Measurements from ENCODE around the gene MX2. TPM values are rescaled to one million over a fixed set of nuclear protein-coding genes. Genes with fewer than 3 reads are reported as not detected.

MX2 gene
- total and polyA plus RNA-seq, 10 of the 15 experiments (the other 5 are each of a cell fraction or from before 2014, with no cell fraction given), result 10.5 to 167 (median 46.1) TPM

- Histone ChIP-seq H3K27me3 (replicated peaks in 1 of 2; ENCODE audit: control insufficient read depth in 2 of 2, insufficient read depth in 2 of 2, low read length in 1 of 2) (no peaks in the 10 kb centered on the region), H3K79me2 (ENCODE audit: control insufficient read depth, insufficient read depth, low read length) (no peaks in the 10 kb centered on the region), H3K4me3 (no peak overlapping the region), H2AFZ (ENCODE audit: control insufficient read depth, low read depth, low read length) (no peak overlapping the region), H3K4me2 (ENCODE audit: control insufficient read depth, insufficient read depth) (no peak overlapping the region), H3K36me3 (ENCODE audit: control insufficient read depth in 2 of 2, insufficient read depth in 2 of 2, low read length in 1 of 2) (peaks cover 7 to 33% of the 10 kb centered on the region in 2 experiments; a peak in 3 of 4 replicates), H3K27ac (ENCODE audit: control insufficient read depth, insufficient read depth) (no peak overlapping the region), H3K9ac (ENCODE audit: control insufficient read depth, insufficient read depth, low read length) (no peak overlapping the region), H4K20me1 (ENCODE audit: control insufficient read depth, insufficient read depth) (no peaks in the 10 kb centered on the region), H3K9me3 (replicated peaks; ENCODE audit: control insufficient read depth, insufficient read depth, low read length) (no peaks in the 10 kb centered on the region), H3K4me1 (ENCODE audit: control insufficient read depth, insufficient read depth, low read length) (no peaks in the 10 kb centered on the region; the same call in 1 of the 2 replicates)
- ATAC-seq, result no peak
- no peak for DNase-seq (ENCODE audit: low read depth, low spot score)
- no peak for FAIRE-seq
- RAD21 ChIA-PET (ENCODE audit: unreplicated experiment), result no interaction called here
- intact Hi-C loops (cut with micrococcal nuclease; ENCODE audit: unreplicated experiment) (no loop called here), in situ Hi-C loops (cut with MboI) (no loop called here)
- POLR2A ChIA-PET, result no interaction called here
- SMC1A ChIA-PET (ENCODE audit: uncharacterized antibody, unreplicated experiment), result interaction anchor here (1.7 kb wide), 1 partner anchor 26 kb away, joined by 6 read pairs; no protein-coding TSS in a partner anchor
- CTCF ChIA-PET, result no interaction called here
- TF ChIP-seq PKNOX1 (IDR thresholded peaks at IDR 0.05) (no peak), ZBED1 (IDR thresholded peaks at IDR 0.05; ENCODE audit: borderline replicate concordance) (no peak), BMI1 (IDR thresholded peaks at IDR 0.05; ENCODE audit: borderline replicate concordance) (no peak), POLR2AphosphoS5 (IDR thresholded peaks at IDR 0.05; ENCODE audit: low read length) (no peak), HDAC2 (IDR thresholded peaks at IDR 0.05) (no peak)
- WGBS (ENCODE audit: insufficient coverage, insufficient replicate concordance, low lambda C conversion rate, missing lambda C conversion rate), result 79% methylated on average over 7 of the region's 7 CpGs
- BruUV-seq (replicated peaks), result no TSS peak
These were observed 34.8 kb downstream of the MX2 start for GRCh38 chr21:41396558-41397075.

- intact Hi-C loops (cut with micrococcal nuclease; ENCODE audit: unreplicated experiment) (no loop called here), in situ Hi-C loops (cut with MboI) (no loop called here)
- RAD21 ChIA-PET (ENCODE audit: unreplicated experiment), result no interaction called here
- DNase-seq (ENCODE audit: low read depth, low spot score), result no peak
- Histone ChIP-seq H3K27ac (ENCODE audit: control insufficient read depth, insufficient read depth) (no peak overlapping the region), H4K20me1 (ENCODE audit: control insufficient read depth, insufficient read depth) (no peaks in the 10 kb centered on the region), H3K4me2 (ENCODE audit: control insufficient read depth, insufficient read depth) (no peak overlapping the region), H3K36me3 (ENCODE audit: control insufficient read depth in 2 of 2, insufficient read depth in 2 of 2, low read length in 1 of 2) (peaks cover 12 to 40% of the 10 kb centered on the region in 2 experiments; a peak in 3 of 4 replicates), H3K9me3 (replicated peaks; ENCODE audit: control insufficient read depth, insufficient read depth, low read length) (no peaks in the 10 kb centered on the region), H3K9ac (ENCODE audit: control insufficient read depth, insufficient read depth, low read length) (no peak overlapping the region), H3K27me3 (replicated peaks in 1 of 2; ENCODE audit: control insufficient read depth in 2 of 2, insufficient read depth in 2 of 2, low read length in 1 of 2) (no peaks in the 10 kb centered on the region), H3K4me3 (no peak overlapping the region), H3K4me1 (ENCODE audit: control insufficient read depth, insufficient read depth, low read length) (no peaks in the 10 kb centered on the region; the same call in 1 of the 2 replicates), H2AFZ (ENCODE audit: control insufficient read depth, low read depth, low read length) (no peak overlapping the region), H3K79me2 (ENCODE audit: control insufficient read depth, insufficient read depth, low read length) (no peaks in the 10 kb centered on the region)
- SMC1A ChIA-PET (ENCODE audit: uncharacterized antibody, unreplicated experiment), result interaction anchor here (1.7 kb wide), 1 partner anchor 27 kb away, joined by 6 read pairs; no protein-coding TSS in a partner anchor
- TF ChIP-seq HDAC6 (IDR thresholded peaks at IDR 0.05; ENCODE audit: unreplicated experiment) (no peak), PAX5 (IDR thresholded peaks at IDR 0.05; ENCODE audit: borderline replicate concordance, low read depth, low read length) (0 out of 2 replicates have a peak, but pooled peaks have one; percentile 36)
- POLR2A ChIA-PET, result no interaction called here
- no peak for FAIRE-seq
- peak; percentile 58 for ATAC-seq
- CTCF ChIA-PET, result interaction anchor here (1.3 kb wide), 1 partner anchor 21 kb away, joined by 4 read pairs; no protein-coding TSS in a partner anchor
- WGBS (ENCODE audit: insufficient coverage, insufficient replicate concordance, low lambda C conversion rate, missing lambda C conversion rate), result 15% methylated on average over 7 of the region's 7 CpGs
- no TSS peak for BruUV-seq (replicated peaks)
These were observed 35.7 kb downstream of the MX2 start for GRCh38 chr21:41397471-41397891.

All from GM12878 (cell line).